ENCODE results near the gene FASTKD3.

The FASTKD3 gene

DNA sequence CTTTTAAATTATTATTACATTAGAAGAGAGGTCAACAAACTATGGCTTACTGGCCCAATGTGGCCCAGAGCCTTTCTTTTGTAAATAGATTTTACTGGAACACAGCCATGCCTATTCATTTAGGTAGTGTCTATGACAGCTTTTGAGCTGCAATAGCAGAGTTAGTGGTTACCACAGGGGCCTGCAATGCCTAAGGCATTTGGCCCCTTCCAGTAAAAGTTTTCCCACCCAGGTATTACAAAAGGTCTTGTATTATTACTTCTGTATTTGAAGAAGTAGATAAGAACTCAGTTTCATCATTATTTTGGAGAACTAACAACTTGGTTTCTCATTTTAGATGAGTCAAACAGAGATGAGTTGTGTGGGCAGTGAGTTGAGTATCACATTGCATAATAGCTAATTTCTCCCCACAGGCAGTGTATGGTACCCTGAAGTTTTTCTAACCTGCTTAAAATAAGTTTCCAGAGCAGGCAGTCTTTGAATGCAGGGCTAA, 9.6 kb upstream of the FASTKD3 start:
- DNase-seq (ENCODE audit: low read depth), result no peak

DNA sequence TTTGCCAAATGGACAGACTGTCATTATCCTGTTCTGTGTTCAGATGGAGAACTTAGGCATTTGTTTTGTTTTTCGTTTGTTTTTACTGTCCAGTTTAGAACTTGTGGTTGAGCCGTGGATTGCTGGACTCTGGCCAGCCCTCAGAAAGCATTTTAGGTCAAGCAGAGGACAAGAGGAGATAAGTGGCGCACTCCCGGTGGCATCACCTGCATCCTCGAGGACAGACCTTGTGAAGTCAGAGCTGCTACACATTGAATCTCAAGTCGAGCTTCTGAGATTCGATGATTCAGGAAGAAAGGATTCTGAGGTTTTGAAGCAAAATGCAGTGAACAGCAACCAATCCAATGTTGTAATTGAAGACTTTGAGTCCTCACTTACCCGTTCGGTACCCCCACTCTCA, 9.0 kb upstream of the FASTKD3 start:
- DNase-seq (ENCODE audit: low read depth), result no peak

DNA sequence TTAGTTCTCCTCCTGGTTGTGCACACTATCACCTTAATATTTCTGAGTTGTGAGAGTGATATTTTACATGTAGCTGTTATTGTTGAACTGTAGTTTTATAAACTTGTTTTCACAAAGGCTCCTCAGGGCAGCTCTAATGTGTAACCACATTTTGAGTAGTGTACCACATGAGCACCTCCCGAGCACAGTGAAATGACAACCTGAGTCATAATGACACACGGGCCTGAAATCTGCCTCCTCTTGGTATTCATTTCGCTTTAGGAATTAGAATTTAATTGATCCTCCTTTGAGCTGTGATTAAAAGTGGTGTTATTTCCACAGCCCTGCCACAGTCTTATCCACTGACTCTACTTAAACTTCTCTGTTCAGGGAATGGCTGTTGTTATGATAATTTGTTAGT, 8.0 kb upstream of the FASTKD3 start:
- DNase-seq (ENCODE audit: low read depth), result no peak

DNA sequence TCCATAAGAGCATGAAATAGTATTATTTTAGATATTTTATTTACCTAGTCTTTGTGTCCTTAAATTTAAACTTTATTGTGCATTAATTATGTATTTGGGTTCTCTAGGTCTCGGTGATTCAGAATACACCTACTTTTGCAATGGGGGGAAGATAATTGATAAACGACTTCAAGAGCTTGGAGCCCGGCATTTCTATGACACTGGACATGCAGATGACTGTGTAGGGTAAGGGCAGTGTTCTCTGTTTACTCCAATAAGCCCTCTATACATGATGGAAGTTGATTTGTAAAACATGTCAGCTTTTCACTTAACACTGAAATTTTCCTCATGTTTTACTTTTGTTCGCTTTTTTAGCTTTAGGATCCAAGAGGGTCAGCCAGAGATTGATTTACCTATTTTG, 6.3 kb upstream of the FASTKD3 start:
- no peak for DNase-seq (ENCODE audit: low read depth)

DNA sequence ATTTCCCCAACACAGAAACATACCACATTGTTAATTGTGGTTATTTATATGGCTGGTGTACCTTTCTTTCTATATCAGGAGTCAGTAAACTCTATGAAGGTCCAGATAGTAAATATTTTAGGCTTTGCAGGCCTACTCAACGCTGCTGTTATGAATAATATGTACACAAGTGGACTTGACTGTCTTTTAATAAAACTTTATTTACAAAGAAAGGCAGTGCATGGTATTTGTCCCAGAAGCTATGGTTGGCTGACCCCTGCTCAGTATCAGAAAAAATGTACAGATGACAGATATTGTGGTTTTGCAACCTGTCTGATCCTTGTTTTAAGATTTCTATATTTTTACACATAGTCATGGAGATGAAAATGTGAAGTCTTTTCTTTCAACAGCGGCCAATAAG, 5.8 kb upstream of the FASTKD3 start:
- DNase-seq (ENCODE audit: low read depth), result no peak

DNA sequence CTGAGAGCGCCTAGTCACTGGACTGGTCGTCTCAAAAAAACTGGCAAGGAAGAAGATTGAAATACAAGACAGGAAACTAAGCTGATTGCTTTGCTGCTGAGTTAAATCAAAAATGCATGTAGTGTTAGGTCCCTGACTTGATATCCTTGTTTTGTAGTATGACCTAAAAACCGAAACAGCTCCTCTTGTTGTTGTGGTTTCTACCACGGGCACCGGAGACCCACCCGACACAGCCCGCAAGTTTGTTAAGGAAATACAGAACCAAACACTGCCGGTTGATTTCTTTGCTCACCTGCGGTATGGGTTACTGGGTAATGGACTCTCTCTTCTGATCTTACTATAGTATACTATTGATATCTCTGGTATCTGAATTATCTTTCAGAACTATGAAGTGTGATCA, 4.4 kb upstream of the FASTKD3 start:
- DNase-seq (ENCODE audit: low read depth), result no peak

DNA sequence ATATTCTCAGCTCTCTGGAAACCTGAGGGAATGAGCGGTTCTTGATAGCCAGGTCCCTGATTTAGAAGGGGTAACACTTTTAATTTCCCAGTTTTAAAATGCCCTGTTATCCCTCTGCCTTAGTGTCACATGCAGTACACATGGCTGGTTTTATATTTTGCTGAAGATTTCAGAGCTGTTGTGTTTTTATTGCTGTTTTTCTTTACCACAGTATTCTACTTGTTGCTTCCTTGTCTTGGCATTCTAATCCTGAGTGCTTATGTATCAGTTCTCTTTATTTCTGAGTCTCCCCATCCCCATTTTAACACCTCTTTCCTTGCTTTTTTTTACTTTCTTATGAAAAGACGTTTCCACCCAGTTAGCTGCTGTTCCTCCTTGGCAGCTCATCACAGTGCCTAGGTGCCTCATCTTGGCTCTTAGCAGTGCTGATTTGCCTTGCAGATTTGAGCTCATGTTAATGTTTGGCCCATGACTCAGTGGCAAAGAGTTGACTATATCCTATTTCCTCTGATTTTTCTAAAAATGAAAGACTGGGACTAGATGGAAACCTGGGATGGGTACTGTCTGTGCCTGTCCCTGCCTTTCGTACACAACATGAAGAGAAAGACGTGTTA, 3.8 kb upstream of the FASTKD3 start:
- DNase-seq (ENCODE audit: low read depth), result no peak

DNA sequence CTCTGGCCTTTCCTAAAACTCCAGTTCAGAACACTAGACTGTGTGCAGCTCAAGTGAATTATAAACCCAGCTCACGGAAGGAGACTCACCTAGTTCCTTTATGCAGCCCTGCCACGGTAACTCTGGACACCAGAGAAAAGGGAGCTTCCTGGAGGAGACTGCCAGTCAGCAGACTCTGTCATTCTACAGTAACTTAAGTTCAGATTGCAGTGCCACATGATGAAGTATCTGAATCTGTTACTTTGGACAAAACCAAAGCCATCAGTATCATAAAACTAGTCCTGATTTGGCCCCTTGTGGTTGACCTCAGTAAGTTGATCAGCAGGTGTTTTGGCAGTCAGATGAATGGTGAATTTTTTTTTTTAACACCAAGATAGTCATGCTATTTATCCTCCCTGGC, 2.8 kb upstream of the FASTKD3 start:
- DNase-seq (ENCODE audit: low read depth), result no peak

DNA sequence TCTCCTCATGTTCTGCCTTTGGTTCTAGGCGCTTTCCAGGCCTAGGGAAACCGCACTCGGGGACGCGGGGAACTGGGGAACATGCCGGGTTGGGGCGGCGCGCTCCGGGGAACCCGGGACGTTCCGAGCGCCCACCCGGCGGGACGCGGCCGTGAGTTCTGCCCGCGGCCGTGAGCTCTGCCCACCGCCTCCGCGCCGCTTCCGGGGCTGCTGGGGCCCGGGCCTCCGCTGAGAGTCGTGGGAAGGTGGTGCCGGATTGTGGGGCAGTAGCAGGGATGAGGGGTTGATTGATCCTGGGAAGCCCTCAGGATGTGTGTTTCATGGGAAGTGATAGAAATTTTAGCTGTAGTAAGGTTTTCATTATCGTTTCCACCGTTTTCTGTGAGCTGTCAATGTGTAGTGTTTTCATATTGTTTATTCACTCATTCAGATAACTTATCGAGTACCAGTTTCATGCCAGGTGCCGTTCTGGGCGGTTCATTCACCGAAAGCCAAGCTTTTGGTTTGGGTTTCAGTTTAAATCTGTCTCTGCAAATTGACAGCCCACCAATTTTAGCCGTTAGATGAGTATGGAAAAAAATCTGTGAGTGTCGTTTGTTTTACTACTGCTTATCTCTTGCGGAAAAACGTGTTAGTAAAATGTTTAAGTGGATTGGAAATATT, 774 bp upstream of the FASTKD3 start:
- DNase-seq (ENCODE audit: low read depth), result no peak

DNA sequence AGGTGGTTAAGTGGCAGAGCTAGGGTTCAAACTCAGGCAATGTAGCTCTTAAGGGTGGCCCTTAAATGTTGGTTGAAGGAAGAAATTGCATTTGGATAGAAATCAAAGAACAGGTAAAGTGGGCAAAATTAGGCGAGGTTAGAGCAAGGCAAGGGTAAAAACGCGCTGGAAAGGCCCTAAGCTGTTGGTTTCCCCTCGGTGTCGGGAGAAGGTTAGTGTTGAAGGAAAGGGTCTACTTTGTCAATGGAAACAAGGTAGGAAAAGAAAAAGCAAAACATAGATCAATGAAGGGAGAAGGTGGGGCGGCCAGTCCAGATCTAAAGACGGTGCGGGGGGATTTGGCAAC, 431 bp downstream of the FASTKD3 start:
- no peak for DNase-seq (ENCODE audit: low read depth)

DNA sequence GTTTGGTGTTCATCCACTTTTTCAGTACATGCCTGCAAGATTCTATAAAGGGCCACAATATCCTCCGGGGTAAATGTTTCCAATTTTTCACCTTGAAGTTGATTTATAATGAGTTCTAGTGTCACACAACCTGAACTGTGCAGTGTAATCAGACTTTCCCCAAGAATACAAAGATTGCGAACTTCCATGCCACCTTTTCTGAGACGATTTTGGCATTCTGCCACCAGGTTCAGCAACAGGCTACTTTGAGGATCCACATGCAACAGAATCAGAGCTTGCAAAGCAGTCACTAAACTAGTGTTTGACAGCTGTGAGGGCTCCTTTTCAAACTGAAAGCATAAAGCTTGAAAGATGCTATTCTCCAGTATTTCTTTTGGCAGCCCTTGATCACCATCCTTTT, 1.6 kb downstream of the FASTKD3 start:
- no peak for DNase-seq (ENCODE audit: low read depth)

DNA sequence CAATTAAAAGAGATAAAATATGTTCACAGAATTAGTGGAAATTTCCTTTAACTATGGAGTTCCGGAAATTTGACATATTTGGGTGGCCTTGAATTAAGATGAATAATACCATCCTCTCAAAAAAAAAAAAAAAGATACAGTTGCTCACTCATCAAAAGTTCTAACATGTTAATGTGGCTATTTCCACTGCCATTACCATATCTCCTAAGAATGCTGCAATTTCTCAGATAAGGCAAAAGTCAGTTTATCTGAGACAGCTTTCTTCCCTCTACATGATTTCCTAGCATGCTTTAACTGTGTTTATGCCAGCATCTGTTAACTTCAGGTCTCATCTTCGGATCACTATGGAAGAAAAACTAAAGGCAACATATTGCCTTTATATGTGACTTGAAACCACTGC, 2.6 kb downstream of the FASTKD3 start:
- no peak for DNase-seq (ENCODE audit: low read depth)

DNA sequence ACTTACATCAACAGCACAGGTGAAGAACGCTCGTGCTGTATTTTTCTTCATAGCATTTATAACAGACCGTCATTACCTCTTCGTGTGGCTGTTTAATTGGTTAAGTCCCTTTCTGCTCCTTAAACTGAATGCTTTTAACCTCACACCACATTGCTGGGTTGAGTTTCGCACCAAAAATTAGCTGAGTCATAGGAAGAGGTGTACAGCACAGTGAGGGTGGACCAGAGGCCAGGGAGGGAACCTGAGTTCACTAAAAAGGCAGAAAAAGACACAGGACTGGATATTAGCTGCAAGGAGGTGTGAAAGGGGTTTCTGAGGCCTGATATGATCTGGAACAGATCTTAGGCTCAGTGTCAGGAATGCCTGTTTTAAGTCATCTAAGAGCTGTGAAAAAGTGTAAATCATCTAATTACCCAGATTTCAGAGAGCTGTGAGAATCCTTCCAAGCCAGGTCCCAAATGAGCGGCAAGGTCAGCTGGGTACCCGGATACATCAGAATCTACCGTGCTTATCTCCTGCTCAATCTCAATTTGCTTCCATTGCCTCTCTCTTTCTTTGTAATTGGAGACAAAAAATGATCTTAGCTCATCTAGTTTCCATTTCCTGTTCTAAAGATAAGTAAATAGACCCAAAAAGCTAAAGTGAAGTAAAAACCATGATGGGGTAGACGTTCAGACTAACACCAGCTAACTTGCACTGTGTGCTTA, 10.8 kb downstream of the FASTKD3 start:
- DNase-seq (ENCODE audit: low read depth), result no peak

DNA sequence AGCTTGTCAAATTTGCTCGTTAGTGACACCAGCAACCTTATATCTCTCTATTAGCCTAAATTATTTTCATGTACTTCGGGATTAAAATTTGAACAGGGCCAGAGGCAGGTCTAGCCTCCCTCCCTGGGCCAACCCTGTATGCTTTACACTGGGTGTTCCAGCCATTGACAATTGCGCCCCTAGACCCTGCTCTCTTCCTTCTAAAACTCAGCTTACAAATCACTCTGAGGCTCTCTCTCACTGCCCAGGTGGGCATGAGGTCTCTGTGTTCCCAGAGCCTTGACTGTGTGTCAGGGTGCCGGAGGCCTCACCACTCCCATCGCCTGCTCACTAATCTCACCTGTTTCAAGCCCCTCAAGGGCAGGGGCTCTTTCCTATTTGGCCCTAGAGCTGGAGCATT, 11.5 kb downstream of the FASTKD3 start:
- no peak for DNase-seq (ENCODE audit: low read depth)

DNA sequence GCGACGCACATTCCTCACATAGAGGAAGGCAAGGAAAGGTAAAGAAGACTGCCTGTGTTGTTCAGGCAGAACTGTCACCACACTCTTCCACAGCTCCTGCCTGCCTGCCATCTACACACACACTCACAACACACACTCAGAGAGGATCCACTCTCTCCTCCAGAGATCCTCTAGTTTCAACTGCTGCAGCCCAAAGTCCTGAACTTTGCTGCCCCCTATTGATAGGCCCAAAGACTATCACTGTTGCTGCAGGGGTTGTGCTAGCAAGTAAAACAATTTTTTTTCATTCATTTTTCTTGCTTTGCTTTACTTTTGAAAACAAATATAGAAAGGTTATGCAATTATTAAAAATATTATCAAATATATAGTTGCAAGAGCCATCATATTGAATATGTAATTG, 12.0 kb downstream of the FASTKD3 start:
- DNase-seq (ENCODE audit: low read depth), result no peak

DNA sequence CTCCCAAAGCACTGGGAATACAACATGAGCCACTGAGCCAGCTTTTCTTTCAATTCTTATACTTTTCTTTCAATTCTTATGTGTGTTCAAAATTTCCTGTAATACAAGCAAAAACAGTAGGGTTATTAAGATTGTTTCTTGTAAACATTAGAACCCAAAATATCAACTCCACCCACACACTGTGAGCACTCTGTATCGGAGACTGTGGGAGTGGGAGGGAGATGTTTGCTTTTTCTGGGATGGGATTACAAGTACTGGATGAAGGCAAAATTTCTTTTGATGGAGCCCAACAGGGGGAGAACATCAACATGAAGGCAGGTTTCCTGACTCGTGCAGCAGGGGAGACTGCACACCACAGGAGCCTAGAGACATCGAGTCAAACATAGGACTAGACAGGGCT, 13.2 kb downstream of the FASTKD3 start:
- no peak for DNase-seq (ENCODE audit: low read depth)

DNA sequence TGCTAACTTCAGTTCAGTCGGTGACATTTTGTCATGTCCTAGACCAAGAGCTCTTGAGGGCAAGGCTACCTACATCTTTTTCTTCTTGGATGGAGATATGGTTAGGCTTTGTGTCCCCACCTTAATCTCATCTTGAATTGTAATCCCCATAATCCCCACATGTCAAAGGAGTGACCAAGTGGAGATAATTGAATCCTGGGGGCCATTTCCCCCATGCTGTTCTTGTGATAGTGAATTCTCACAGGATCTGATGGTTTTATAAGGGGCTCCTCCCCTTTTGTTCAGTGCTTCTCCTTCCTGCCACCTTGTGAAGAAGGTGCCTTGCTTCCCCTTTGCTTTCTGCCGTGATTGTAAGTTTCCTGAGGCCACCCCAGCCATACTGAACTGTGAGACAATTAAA, 15.8 kb downstream of the FASTKD3 start:
- DNase-seq (ENCODE audit: low read depth), result no peak

DNA sequence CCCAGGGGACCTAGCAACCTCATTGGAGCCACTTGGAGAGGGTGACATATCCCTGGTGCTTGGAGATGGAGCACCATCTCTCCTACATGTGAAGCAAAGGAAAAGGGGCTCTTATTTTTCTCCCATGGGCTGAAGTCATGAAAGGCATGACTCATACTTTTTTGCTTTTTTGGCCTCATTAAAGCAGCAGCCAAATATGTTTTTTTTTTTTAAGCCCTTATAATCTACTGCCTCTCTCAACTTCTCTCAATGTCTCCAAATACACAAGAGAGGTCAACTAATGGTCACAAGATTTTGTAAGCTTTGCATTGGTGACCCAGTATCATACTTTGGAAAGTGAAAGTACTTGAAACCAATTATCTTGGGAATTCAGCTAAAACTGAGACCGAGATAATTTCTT, 16.3 kb downstream of the FASTKD3 start:
- DNase-seq (ENCODE audit: low read depth), result no peak

DNA sequence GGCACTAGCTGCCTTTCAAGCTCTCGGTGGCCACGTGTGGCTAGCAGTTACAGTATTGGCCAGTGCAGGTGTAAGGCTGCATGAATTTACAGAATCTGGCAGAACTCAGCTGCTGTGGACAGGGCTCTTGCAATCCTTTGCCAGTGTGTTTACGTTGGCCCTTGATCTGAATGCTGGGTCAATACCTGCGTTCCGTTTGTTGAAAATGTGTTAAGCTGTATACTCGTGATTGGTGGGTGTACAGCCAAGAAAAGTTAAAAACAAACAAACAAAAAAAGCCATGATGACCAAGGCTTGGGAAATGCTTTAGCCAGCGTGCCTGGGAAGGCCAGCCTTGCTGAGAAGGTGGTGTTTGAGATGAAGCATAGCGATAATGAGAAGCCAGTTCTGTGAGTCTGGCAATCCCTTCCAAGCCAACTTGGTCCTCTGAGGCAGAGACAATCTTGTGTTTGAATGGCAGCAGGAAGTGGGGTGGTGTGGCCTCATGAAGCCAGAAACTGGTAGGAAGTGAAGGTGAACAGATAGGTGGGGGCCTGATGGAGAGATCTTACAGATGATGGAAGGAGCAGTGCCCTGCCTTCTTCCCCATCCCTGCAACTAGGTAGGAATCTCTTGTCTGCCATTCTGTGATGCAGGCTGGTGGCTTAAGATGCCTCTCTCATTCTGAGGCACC, 17.1 kb downstream of the FASTKD3 start:
- DNase-seq (ENCODE audit: low read depth), result no peak

DNA sequence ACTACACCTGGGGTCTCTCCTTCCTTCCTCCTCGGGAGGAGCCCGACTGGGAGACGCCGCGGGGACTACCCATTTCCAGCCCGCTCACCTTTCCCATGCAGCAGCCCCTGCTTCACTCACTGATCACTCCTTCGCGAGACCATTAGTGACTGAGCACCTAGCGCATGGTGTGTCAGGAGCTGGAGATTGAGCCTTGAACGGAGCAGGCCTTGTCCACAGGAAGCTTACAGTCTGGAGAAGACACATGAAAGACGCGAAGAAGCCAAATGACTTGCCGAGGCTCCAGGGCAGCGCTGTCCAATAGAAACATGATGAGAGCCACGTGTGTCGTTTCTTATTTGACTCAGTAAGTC, 17.6 kb downstream of the FASTKD3 start:
- no peak for DNase-seq (ENCODE audit: low read depth)

DNA sequence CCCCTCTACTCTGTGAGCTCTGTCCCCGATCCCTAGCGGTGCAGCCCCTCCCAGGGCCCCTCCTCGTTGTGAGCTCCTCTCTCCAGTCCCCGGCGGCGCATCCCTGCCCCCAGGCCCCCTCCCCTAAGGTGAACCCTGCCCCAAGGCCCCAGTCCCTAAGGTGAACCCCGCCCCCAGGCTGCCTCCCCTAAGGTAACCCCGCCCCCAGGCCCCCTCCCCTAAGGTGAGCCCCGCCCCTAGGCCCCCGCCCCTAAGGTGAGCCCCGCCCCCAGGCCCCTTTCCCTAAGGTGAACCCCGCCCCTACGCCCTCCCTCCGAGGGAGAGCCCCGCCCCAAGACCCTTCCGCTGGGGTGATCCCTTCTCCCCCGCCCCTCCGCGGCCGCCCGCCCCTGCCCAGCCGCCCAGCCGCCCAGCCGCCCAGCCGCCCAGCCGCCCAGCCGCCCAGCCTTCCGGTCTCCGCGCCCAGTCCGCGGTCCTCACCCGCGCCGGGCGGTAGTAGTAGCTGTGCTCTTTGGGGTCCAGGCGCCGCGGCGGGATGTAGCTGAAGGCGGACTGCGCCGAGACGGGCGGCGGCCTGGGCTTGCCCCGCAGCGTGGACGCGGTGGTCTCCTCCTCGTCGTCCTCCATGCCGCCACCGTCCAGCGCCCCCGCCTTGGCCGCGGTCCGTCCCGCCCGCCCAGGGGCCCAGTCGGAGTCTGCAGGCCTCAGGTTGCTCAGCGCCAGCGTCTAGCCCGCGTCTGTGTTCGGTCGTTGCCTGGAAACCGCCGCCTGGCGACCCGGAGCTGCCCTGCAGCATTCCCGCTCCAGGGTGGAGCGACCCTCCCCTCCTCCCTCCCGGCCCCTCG, 18.2 kb downstream of the FASTKD3 start, which contains the start of gene CFAP90:
CFAP90 (minus strand) TSS at position 739 of the 845 bp plus-strand sequence; CDS start at position 627, 112 bp downstream.
- DNase-seq (ENCODE audit: low read depth), result no peak
